H1 (cell line): ENCODE data around the gene TMPRSS4.

Experiments used
- CREB1 ChIP-seq: IDR thresholded peaks from 2 replicates; pipeline ENCODE4 v1.6.1; 2012; ENCODE audit warnings: inconsistent platforms
- EP300 ChIP-seq, 2 experiments: IDR thresholded peaks; 1 replicate in 1 of 2; 2 replicates in 1 of 2; pipeline ENCODE4 v1.6.1; 2011 to 2012; ENCODE audit warnings: low read depth in 2 of 2, low read length in 2 of 2, mild to moderate bottlenecking in 2 of 2, borderline replicate concordance in 1 of 2, inconsistent platforms in 1 of 2, moderate library complexity in 1 of 2
- FOSL1 ChIP-seq: IDR thresholded peaks from 2 replicates; pipeline ENCODE4 v1.6.1; 2011; ENCODE audit warnings: mild to moderate bottlenecking, low read depth, low read length, moderate library complexity; ENCODE audit not compliant: insufficient read depth
- JUND ChIP-seq: IDR thresholded peaks from 2 replicates; pipeline ENCODE4 v1.6.1; 2011; ENCODE audit warnings: mild to moderate bottlenecking, improper control_type of control experiment, low read length
- POLR2A ChIP-seq, 2 experiments: IDR thresholded peaks; 1 replicate in 1 of 2; 2 replicates in 1 of 2; pipeline ENCODE4 v1.6.1; 2011; ENCODE audit warnings: low read depth in 2 of 2, low read length in 2 of 2, mild to moderate bottlenecking in 2 of 2; ENCODE audit errors: control extremely low read depth in 1 of 2
- RAD21 ChIP-seq, 2 experiments: IDR thresholded peaks in 1 of 2; conservative IDR thresholded peaks in 1 of 2; 2 replicates each; pipeline ENCODE4 v1.6.1; 2011; ENCODE audit warnings: low read depth in 2 of 2, low read length in 2 of 2, improper control_type of control experiment in 1 of 2, inconsistent platforms in 1 of 2, mild to moderate bottlenecking in 1 of 2, moderate library complexity in 1 of 2
- SP1 ChIP-seq: IDR thresholded peaks from 2 replicates; pipeline ENCODE4 v1.6.1; 2011; ENCODE audit warnings: low read depth, low read length
- ZNF274 ChIP-seq: IDR thresholded peaks from 2 replicates; pipeline ENCODE4 v1.7.0; 2012; ENCODE audit warnings: low read length, borderline replicate concordance; ENCODE audit errors: extremely low read depth
- TF ChIP-seq, protein P1 (sequence below): IDR thresholded peaks from 2 replicates; pipeline ENCODE4 v1.6.1; 2012; ENCODE audit warnings: inconsistent platforms
- TF ChIP-seq, protein P2 (sequence below): IDR thresholded peaks from 2 replicates; pipeline ENCODE4 v1.6.1; 2012; ENCODE audit warnings: low read length, inconsistent platforms
- TF ChIP-seq, protein P3 (sequence below), 3 experiments: IDR thresholded peaks; 1 replicate in 2 of 3; 2 replicates in 1 of 3; pipeline versions ENCODE4 v1.5.1 to v1.6.1; 2011; ENCODE audit warnings: low read length in 3 of 3, mild to moderate bottlenecking in 3 of 3, inconsistent platforms in 2 of 3, low read depth in 1 of 3, moderate library complexity in 1 of 3; ENCODE audit not compliant: insufficient read depth in 1 of 3; ENCODE audit errors: control extremely low read depth in 1 of 3

DNA sequence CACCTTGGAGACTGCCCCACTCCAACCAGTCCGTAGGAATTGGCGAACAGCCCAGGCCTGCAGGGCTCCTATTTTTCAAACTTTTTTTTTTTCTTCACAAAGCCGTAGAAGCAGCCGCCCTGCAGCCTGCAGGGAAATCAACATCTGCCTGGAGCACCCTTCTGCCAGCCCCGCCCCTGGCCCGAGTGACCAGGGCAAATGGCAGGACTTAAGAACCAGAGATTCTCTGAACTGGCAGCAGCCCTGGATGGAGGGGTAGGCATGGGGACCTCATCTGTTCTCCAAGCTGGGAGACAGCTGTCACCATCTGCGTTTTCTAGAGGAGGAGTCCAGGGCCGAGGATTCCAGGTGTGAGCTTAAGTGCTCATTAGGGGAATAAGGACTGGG is 94.0 kb downstream of the TMPRSS4 start:
- TF ChIP-seq, protein P1, sequence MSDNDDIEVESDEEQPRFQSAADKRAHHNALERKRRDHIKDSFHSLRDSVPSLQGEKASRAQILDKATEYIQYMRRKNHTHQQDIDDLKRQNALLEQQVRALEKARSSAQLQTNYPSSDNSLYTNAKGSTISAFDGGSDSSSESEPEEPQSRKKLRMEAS, result no peak
- TF ChIP-seq POLR2A (IDR thresholded peaks at IDR 0.05; ENCODE audit: control extremely low read depth in 1 of 2, low read depth in 2 of 2, low read length in 2 of 2), result no peak
- no peak for TF ChIP-seq EP300 (IDR thresholded peaks at IDR 0.05; ENCODE audit: borderline replicate concordance in 1 of 2, low read depth in 2 of 2, low read length in 2 of 2)
- TF ChIP-seq, protein P2, sequence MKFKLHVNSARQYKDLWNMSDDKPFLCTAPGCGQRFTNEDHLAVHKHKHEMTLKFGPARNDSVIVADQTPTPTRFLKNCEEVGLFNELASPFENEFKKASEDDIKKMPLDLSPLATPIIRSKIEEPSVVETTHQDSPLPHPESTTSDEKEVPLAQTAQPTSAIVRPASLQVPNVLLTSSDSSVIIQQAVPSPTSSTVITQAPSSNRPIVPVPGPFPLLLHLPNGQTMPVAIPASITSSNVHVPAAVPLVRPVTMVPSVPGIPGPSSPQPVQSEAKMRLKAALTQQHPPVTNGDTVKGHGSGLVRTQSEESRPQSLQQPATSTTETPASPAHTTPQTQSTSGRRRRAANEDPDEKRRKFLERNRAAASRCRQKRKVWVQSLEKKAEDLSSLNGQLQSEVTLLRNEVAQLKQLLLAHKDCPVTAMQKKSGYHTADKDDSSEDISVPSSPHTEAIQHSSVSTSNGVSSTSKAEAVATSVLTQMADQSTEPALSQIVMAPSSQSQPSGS, result no peak
- TF ChIP-seq, protein P3, sequence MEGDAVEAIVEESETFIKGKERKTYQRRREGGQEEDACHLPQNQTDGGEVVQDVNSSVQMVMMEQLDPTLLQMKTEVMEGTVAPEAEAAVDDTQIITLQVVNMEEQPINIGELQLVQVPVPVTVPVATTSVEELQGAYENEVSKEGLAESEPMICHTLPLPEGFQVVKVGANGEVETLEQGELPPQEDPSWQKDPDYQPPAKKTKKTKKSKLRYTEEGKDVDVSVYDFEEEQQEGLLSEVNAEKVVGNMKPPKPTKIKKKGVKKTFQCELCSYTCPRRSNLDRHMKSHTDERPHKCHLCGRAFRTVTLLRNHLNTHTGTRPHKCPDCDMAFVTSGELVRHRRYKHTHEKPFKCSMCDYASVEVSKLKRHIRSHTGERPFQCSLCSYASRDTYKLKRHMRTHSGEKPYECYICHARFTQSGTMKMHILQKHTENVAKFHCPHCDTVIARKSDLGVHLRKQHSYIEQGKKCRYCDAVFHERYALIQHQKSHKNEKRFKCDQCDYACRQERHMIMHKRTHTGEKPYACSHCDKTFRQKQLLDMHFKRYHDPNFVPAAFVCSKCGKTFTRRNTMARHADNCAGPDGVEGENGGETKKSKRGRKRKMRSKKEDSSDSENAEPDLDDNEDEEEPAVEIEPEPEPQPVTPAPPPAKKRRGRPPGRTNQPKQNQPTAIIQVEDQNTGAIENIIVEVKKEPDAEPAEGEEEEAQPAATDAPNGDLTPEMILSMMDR (IDR thresholded peaks at IDR 0.05; ENCODE audit: control extremely low read depth in 1 of 3, insufficient read depth in 1 of 3, low read depth in 1 of 3, low read length in 3 of 3), result no peak
- no peak for TF ChIP-seq ZNF274
- no peak for TF ChIP-seq JUND
- no peak for TF ChIP-seq CREB1
- TF ChIP-seq FOSL1, result no peak
- no peak for TF ChIP-seq SP1
- TF ChIP-seq RAD21 (IDR thresholded peaks at IDR 0.05 in 1 of 2, conservative IDR thresholded peaks at IDR 0.05 in 1 of 2; ENCODE audit: low read depth in 2 of 2, low read length in 2 of 2), result no peak
